ENCODE measurements around the gene SPATA4.

SPATA4 gene

GRCh38 chr4:176189891-176190795 is 5.2 kb downstream of the SPATA4 start:
- no peak for DNase-seq (ENCODE audit: low read depth in 3 of 3)

GRCh38 chr4:176188654-176189053 is 6.7 kb downstream of the SPATA4 start:
- DNase-seq (ENCODE audit: low read depth in 3 of 3) = no peak

GRCh38 chr4:176187624-176188023 is 7.8 kb downstream of the SPATA4 start:
- DNase-seq (ENCODE audit: low read depth in 3 of 3) = no peak

DNA sequence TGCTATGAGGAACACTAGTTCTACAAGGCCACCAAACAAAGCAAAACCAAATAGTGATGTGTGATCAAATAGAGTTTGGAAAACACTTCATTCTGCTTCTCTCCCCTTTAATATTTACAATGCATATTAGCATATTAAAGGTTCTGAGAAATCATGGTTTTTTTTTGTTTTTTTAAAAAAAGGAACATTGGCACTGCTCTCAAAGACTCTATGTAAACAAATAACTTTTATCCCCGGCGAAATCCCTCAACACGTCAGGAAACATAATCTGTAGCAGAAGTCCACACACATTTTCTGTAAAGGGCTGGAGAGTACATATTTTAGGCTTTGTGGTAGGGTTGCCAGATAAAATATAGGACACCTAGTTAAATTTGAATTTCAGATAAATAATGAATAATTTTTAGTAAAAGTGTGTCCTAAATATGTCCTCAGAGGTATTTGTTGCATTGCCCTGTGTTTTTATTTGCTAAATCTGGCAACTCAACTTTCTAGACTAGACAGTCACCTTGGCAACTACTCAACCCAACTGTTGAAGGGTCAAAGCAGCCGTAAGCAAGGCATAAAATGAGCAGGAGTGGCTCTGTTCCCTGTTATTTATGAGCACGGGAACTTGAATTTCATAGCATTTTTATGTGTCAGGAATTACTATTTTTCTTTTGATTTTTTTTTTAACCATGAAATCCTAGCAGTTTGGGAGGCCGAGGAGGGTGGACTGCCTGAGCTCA is 8.6 kb downstream of the SPATA4 start:
- no peak for DNase-seq (ENCODE audit: low read depth in 3 of 3)

DNA sequence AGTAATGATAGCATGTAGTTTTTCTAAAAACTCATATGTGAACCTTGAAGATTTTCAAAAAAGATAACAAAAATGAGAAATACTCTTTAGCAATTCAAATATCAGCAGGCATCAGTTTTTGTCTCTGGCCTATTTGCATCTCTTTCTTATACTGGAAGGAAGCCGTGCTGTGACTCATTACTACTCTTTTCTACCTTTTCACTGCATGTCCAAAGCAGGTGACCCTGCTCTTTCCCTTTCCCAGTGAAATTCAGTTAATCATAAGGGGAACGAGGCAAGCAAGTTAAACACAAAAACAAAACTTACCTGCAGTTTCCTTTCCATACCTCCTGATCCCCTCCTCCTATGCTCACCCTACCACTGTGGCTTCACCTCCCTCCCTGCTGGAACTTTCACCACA is 9.3 kb downstream of the SPATA4 start:
- no peak for DNase-seq (ENCODE audit: low read depth in 3 of 3)

DNA sequence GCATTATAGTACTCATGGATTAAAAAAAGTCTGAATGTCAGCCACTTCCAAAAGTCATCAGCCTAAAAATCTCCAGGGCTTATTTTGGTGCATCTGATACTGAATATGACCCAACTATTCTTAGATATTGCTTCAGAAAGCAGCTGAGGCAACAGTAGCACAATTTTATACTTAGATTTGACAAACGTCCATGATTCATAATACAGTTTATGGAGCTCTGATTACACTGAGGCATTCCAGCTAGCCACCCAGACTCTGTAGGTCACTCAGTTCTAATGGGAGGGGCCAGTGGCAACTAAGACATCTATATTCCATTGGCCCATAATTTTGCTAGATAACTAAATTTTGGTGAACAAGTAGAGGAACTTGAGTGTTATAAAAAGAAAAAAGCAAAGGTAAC is 10.3 kb downstream of the SPATA4 start:
- DNase-seq (ENCODE audit: low read depth in 3 of 3) = no peak

DNA sequence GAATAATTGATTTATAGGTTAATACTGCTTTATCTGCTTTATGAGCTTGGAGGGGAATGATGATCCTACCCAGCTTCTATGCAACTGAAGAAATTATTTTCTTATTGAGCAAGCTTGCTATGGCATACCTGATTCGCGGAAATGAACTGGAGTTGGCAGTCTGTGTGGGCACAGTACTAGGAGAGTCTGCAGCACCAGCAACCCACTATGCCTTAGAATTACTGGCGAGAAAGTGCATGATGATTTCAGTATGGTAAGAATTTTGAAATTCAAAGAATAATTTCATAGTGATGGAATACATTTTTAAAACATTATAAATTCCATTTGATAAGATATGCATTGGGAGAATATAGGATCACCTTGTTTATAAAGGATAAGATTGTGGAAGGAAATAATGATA is 32.3 kb downstream of the SPATA4 start:
- no peak for DNase-seq (ENCODE audit: low read depth in 3 of 3)

- no peak for DNase-seq (ENCODE audit: low read depth in 3 of 3)
These were observed 38.7 kb downstream of the SPATA4 start for GRCh38 chr4:176156656-176157055.

DNA sequence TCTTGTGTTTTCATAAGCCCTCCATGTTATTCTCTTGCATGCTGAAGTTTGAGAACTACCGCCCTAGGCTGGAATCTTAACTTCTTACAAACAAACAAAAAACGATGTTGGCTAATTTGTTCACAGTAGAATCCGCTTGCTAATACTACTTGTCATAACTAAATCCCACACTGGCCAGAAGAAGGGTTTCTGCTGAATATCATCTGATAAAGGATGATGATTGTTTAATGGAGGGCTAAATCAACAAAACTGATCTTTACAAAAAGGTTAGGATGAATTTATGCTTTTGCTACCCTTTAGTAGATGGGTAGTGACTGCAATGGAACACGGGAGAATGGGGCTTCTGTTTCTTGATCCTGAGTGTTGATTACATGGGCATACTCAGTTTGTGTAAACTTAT is 42.3 kb downstream of the SPATA4 start:
- DNase-seq (ENCODE audit: low read depth in 3 of 3) = no peak

DNA sequence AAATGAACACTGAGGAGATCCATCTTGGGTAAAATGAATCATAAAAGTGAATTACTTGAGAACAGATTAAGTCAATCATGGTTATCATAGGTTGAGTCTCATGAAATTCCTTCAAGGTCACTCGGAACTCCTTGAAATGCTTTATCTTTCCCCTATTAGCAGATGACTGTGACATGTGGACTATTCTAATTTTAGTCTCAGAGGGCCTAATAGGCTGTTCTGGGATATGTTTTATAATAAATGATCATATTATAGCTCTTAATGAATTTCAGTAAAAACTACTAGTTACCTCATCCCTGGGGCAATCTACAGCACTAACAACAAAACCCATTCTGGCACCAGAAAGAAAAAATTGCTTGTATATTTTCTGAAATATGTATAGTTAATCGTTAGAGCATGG is 44.7 kb downstream of the SPATA4 start:
- no peak for DNase-seq (ENCODE audit: low read depth in 3 of 3)

GRCh38 chr4:176150356-176150682 is 45.1 kb downstream of the SPATA4 start:
- no peak for DNase-seq (ENCODE audit: low read depth in 3 of 3)

DNA sequence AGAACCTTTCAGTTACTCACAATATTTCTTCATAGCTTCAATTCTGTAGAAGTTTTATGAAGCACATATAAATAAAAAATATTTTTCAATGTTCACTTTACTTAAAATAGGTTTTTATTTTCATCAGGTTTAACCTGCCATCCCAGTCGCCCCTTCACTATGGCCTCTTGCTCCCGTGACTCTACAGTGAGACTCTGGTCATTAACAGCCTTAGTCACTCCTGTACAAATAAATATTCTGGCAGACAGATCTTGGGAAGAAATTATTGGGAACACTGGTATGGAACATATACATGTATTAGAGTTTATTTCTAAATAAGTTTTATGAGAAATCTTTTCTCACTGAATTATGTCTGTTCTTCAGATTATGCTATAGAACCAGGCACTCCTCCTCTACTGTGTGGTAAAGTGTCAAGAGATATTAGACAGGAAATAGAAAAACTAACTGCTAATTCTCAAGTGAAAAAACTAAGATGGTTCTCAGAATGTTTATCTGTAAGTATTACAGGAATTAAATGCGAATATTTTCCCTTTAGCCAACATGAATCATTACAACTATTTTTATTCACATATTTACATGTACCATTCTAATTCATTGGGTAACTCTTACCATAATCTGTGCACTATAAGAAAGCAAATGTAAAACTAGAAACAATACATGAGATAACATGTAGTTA is 45.6 kb downstream of the SPATA4 start:
- DNase-seq (ENCODE audit: low read depth in 3 of 3) = no peak

GRCh38 chr4:176142253-176142652 is 53.1 kb downstream of the SPATA4 start:
- no peak for DNase-seq (ENCODE audit: low read depth in 3 of 3)

GRCh38 chr4:176139518-176139917 is 55.9 kb downstream of the SPATA4 start:
- DNase-seq (ENCODE audit: low read depth in 3 of 3) = no peak

DNA sequence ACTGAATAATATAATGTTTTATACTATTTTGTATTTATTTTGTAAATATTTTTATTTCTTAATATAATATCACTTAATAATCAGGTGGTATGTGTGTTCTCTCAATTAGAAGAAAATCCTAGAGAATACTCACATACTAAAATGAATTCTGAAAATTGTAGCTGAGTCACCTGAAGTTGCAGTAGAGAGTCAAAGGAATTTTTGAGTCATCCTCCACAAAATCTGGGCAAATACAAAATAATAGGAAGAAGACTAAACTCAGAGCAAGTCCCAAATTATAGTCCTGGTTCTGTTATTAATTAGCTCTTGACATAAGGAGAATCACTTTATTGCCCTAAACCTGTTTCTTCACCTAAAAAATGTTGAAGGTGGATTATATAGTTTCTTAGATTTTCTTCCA is 57.8 kb downstream of the SPATA4 start:
- DNase-seq (ENCODE audit: low read depth in 3 of 3) = no peak

GRCh38 chr4:176134670-176135069 is 60.7 kb downstream of the SPATA4 start:
- no peak for DNase-seq (ENCODE audit: low read depth in 3 of 3)
